IMR-90 (cell line): ENCODE measurements around the gene RNF40. TPM values are rescaled to one million over a fixed set of nuclear protein-coding genes. Genes with fewer than 3 reads are reported as not detected.
A peak's percentile ranks its signal among the peaks of the same experiment; 100 is the strongest.

Experiments
- ATAC-seq: fragments of 200-7000 bp; cut with Tn5 transposase; 2 replicates; pipeline ENCODE4 v1.9.1; 2020; ENCODE audit warnings: low read depth, mild to moderate bottlenecking, moderate library complexity
- BruUV-seq: library from RNA; stranded (reverse); fragments of 400-500 nt; replicated peaks from 2 replicates; lab custom pipeline; 2021; lab: Mats Ljungman, UMichigan
- CTCF ChIA-PET: fragments of 300-600 bp; formaldehyde crosslinking; extraction: SDS; loops from one replicate; lab custom pipeline; 2021; ENCODE audit warnings: antibody characterized with exemption; lab: Yijun Ruan, JAX
- POLR2A ChIA-PET: fragments of 300-600 bp; sonication (Branson Sonifier 250); formaldehyde crosslinking; loops from one replicate; lab custom pipeline; 2022; ENCODE audit warnings: antibody characterized with exemption; ENCODE audit not compliant: unreplicated experiment; lab: Charles Lee
- DNase-seq: peaks from one replicate; pipeline ENCODE4 v3.0.0; 2013
- H2AFZ ChIP-seq: replicated peaks from 2 replicates; pipeline ENCODE3; 2013; ENCODE audit warnings: low read length, mild to moderate bottlenecking; ENCODE audit not compliant: poor library complexity
- H2AK5ac ChIP-seq: 2 replicates; pipeline ENCODE4 v1.6.1; 2013; ENCODE audit warnings: low read depth, low read length, inconsistent platforms
- H2AK9ac ChIP-seq: replicated peaks from 2 replicates; pipeline ENCODE3; 2013; ENCODE audit warnings: mild to moderate bottlenecking, low read depth, low read length, moderate library complexity; ENCODE audit not compliant: poor library complexity
- H2BK120ac ChIP-seq: 2 replicates; pipeline ENCODE4 v1.6.1; 2013; ENCODE audit warnings: low read depth, low read length, inconsistent platforms
- H2BK15ac ChIP-seq: 3 replicates; pipeline ENCODE4 v1.6.1; 2013; ENCODE audit warnings: low read depth, low read length, inconsistent platforms
- H2BK20ac ChIP-seq: 2 replicates; pipeline ENCODE4 v1.6.1; 2013; ENCODE audit warnings: low read depth, mild to moderate bottlenecking, inconsistent platforms, low read length, moderate library complexity
- H2BK5ac ChIP-seq: 2 replicates; pipeline ENCODE4 v1.6.1; 2013; ENCODE audit warnings: mild to moderate bottlenecking, low read depth, low read length, inconsistent platforms; ENCODE audit not compliant: poor library complexity, severe bottlenecking
- H3K14ac ChIP-seq: replicated peaks from 2 replicates; pipeline ENCODE4 v1.6.1; 2013; ENCODE audit warnings: low read depth, low read length, inconsistent platforms
- H3K18ac ChIP-seq: 2 replicates; pipeline ENCODE4 v1.6.1; 2013; ENCODE audit warnings: low read depth, low read length, control low read depth
- H3K23ac ChIP-seq: 2 replicates; pipeline ENCODE4 v1.6.1; 2013; ENCODE audit warnings: low read depth, low read length, inconsistent platforms
- H3K27ac ChIP-seq: 2 replicates; pipeline ENCODE4 v1.5.1; 2013; ENCODE audit warnings: mild to moderate bottlenecking, control low read depth, low read length; ENCODE audit not compliant: insufficient read depth
- H3K27me3 ChIP-seq: 2 replicates; pipeline ENCODE4 v1.6.1; 2013; ENCODE audit warnings: low read length; ENCODE audit not compliant: control insufficient read depth, insufficient read depth
- H3K36me3 ChIP-seq: 2 replicates; pipeline ENCODE4 v1.6.1; 2013; ENCODE audit warnings: low read length, mixed read lengths; ENCODE audit not compliant: control insufficient read depth, insufficient read depth
- H3K4ac ChIP-seq: 2 replicates; pipeline ENCODE4 v1.6.1; 2013; ENCODE audit warnings: low read depth, low read length, inconsistent platforms
- H3K4me1 ChIP-seq: 2 replicates; pipeline ENCODE4 v1.6.1; 2013; ENCODE audit warnings: low read length, mixed read lengths; ENCODE audit not compliant: control insufficient read depth, insufficient read depth
- H3K4me2 ChIP-seq: 2 replicates; pipeline ENCODE4 v1.6.1; 2013; ENCODE audit warnings: low read depth, mild to moderate bottlenecking, control low read depth, low read length, moderate library complexity
- H3K4me3 ChIP-seq: 2 replicates; pipeline ENCODE4 v1.5.1; 2013; ENCODE audit warnings: low read depth, mild to moderate bottlenecking, control low read depth, low read length, moderate library complexity; ENCODE audit not compliant: insufficient read depth
- H3K56ac ChIP-seq: 2 replicates; pipeline ENCODE4 v1.6.1; 2013; ENCODE audit warnings: low read length, inconsistent platforms; ENCODE audit not compliant: insufficient read depth; ENCODE audit errors: extremely low read depth
- H3K79me1 ChIP-seq, 2 experiments: 2 replicates each; pipeline ENCODE4 v1.6.1; 2013; ENCODE audit warnings: low read length in 2 of 2, inconsistent platforms in 1 of 2, low read depth in 1 of 2
- H3K9ac ChIP-seq: 2 replicates; pipeline ENCODE4 v1.6.1; 2013; ENCODE audit warnings: low read depth, low read length, control low read depth
- H3K9me1 ChIP-seq: 2 replicates; pipeline ENCODE4 v1.6.1; 2013; ENCODE audit warnings: low read length, inconsistent platforms; ENCODE audit not compliant: insufficient read depth
- H3K9me3 ChIP-seq: 2 replicates; pipeline ENCODE4 v1.6.1; 2013; ENCODE audit warnings: low read length; ENCODE audit not compliant: control insufficient read depth, insufficient read depth
- H4K20me1 ChIP-seq: 2 replicates; pipeline ENCODE4 v1.6.1; 2013; ENCODE audit warnings: low read length, inconsistent platforms; ENCODE audit not compliant: insufficient read depth
- H4K5ac ChIP-seq: 2 replicates; pipeline ENCODE4 v1.6.1; 2013; ENCODE audit warnings: mild to moderate bottlenecking, low read depth, low read length, control low read depth
- H4K8ac ChIP-seq, 2 experiments: 2 replicates each; pipeline ENCODE4 v1.6.1; 2013; ENCODE audit warnings: low read depth in 2 of 2, low read length in 2 of 2, control low read depth in 1 of 2, inconsistent platforms in 1 of 2
- H4K91ac ChIP-seq: 2 replicates; pipeline ENCODE4 v1.6.1; 2013; ENCODE audit warnings: low read depth, low read length, inconsistent platforms; ENCODE audit not compliant: insufficient read depth
- BHLHE40 ChIP-seq: fragments of 150-350 bp; IDR thresholded peaks from 2 replicates; pipeline ENCODE4 v1.6.1; 2016; ENCODE audit warnings: mild to moderate bottlenecking, low read depth, low read length
- CHD1 ChIP-seq: IDR thresholded peaks from 2 replicates; pipeline ENCODE4 v1.6.1; 2012; ENCODE audit warnings: low read depth, low read length, improper control_type of control experiment
- CTCF ChIP-seq: conservative IDR thresholded peaks from 2 replicates; pipeline ENCODE4 v1.5.1; 2012; ENCODE audit warnings: mild to moderate bottlenecking, low read depth, low read length, improper control_type of control experiment
- FOS ChIP-seq: fragments of 150-350 bp; IDR thresholded peaks from 2 replicates; pipeline ENCODE4 v1.6.1; 2016; ENCODE audit warnings: low read depth, low read length
- MAFK ChIP-seq: IDR thresholded peaks from 2 replicates; pipeline ENCODE4 v1.6.1; 2012; ENCODE audit warnings: low read depth, low read length, improper control_type of control experiment
- MAZ ChIP-seq: IDR thresholded peaks from 2 replicates; pipeline ENCODE4 v1.6.1; 2012; ENCODE audit warnings: low read depth, mild to moderate bottlenecking, low read length, improper control_type of control experiment, moderate library complexity, borderline replicate concordance
- MXI1 ChIP-seq: IDR thresholded peaks from 2 replicates; pipeline ENCODE4 v1.6.1; 2012; ENCODE audit warnings: low read depth, mild to moderate bottlenecking, low read length, moderate library complexity, borderline replicate concordance
- NFE2L2 ChIP-seq: fragments of 150-350 bp; IDR thresholded peaks from 2 replicates; pipeline ENCODE4 v1.6.1; 2016; ENCODE audit warnings: low read depth, mild to moderate bottlenecking, low read length
- POLR2A ChIP-seq: IDR thresholded peaks from 2 replicates; pipeline ENCODE4 v1.6.1; 2012; ENCODE audit warnings: mild to moderate bottlenecking, low read depth, low read length
- RAD21 ChIP-seq: IDR thresholded peaks from 2 replicates; pipeline ENCODE4 v1.6.1; 2012; ENCODE audit warnings: low read length, improper control_type of control experiment
- RCOR1 ChIP-seq: IDR thresholded peaks from 2 replicates; pipeline ENCODE4 v1.6.1; 2012; ENCODE audit warnings: mild to moderate bottlenecking, low read length, improper control_type of control experiment; ENCODE audit not compliant: insufficient replicate concordance
- RFX5 ChIP-seq: IDR thresholded peaks from 2 replicates; pipeline ENCODE4 v1.8.0; 2012; ENCODE audit warnings: low read depth, mild to moderate bottlenecking, low read length, moderate library complexity
- SMC3 ChIP-seq: fragments of 150-350 bp; IDR thresholded peaks from 2 replicates; pipeline ENCODE4 v1.6.1; 2016; ENCODE audit warnings: low read depth, mild to moderate bottlenecking, antibody characterized with exemption, low read length, moderate library complexity
- USF2 ChIP-seq: fragments of 150-350 bp; IDR thresholded peaks from 2 replicates; pipeline ENCODE4 v1.6.1; 2017; ENCODE audit warnings: mild to moderate bottlenecking, antibody characterized with exemption, low read length, low read depth
- WGBS, 2 experiments: methylation state at CpG; one replicate each; pipeline versions ENCODE4 v1.1.5 to v1.1.7; 2013; ENCODE audit warnings: missing lambda C conversion rate in 2 of 2; ENCODE audit not compliant: insufficient read length in 1 of 2; ENCODE audit errors: extremely low coverage in 2 of 2; 5-methylcytosine and 5-hydroxymethylcytosine counted together
- dilution Hi-C: fragments of 300-500 bp; cut with HindIII; formaldehyde crosslinking; loops from one replicate; pipeline ENCODE4 v1.14.3; 2018; ENCODE audit warnings: low sequenced_read_pairs; ENCODE audit not compliant: unreplicated experiment
- in situ Hi-C: fragments of 300-500 bp; cut with MboI; formaldehyde crosslinking; loops from 3 replicates; pipeline ENCODE4 v1.14.3; 2019; ENCODE audit warnings: low sequenced_read_pairs, inconsistent platforms, mixed read lengths
- intact Hi-C: fragments of 100-400 bp; cut with micrococcal nuclease; formaldehyde crosslinking; loops from 2 replicates; pipeline ENCODE4 v1.10.0; 2022
- polyA plus RNA-seq, 3 experiments: library from polyadenylated mRNA; depleted of rRNA; stranded (reverse); fragments of >200 nt; gene quantifications; 2 replicates each; pipeline ENCODE4 v1.2.3, GENCODE V29; 2012; ENCODE audit warnings: low replicate concordance in 1 of 3
- total RNA-seq: library from RNA; depleted of rRNA; stranded (reverse); fragments of >200 nt; gene quantifications from 2 replicates; pipeline ENCODE4 v1.2.3, GENCODE V29; 2012
- TF ChIP-seq, protein P1 (sequence below): fragments of 150-350 bp; IDR thresholded peaks from 2 replicates; pipeline ENCODE4 v1.6.1; 2016; ENCODE audit warnings: low read depth, mild to moderate bottlenecking, low read length, moderate library complexity, borderline replicate concordance

The RNF40 gene
- total and polyA plus RNA-seq, 2 of the 4 experiments (the other 2 are of a cell fraction): 46.7 to 72.4 TPM

- no peak overlapping the region for H2BK20ac ChIP-seq
- H4K8ac ChIP-seq: no peak overlapping the region
- no peak overlapping the region for H3K9ac ChIP-seq
- H2AK5ac ChIP-seq: no peak overlapping the region
- no peak overlapping the region for H3K18ac ChIP-seq
- no peak overlapping the region for H4K5ac ChIP-seq
- no peak overlapping the region for H2BK120ac ChIP-seq
- no peaks in the 10 kb centered on the region for H3K9me1 ChIP-seq
- H3K4me3 ChIP-seq: no peak overlapping the region
- ChIA-PET POLR2A (no interaction called here), CTCF (no interaction called here)
- no peak overlapping the region for H2AFZ ChIP-seq
- H3K27me3 ChIP-seq: no peaks in the 10 kb centered on the region
- H3K23ac ChIP-seq: no peak overlapping the region
- no peak for DNase-seq
- H4K91ac ChIP-seq: no peak overlapping the region
- WGBS, 2 experiments: 94% methylated on average over 6 of the region's 18 CpGs; no CpG with 5 or more reads in 1 of the 2 experiments
- in situ Hi-C loops (no loop called here), dilution Hi-C loops (no loop called here), intact Hi-C loops (no loop called here)
- no peaks in the 10 kb centered on the region for H3K9me3 ChIP-seq
- peak overlapping the region; percentile 15 for H2AK9ac ChIP-seq
- peaks cover 79% of the 10 kb centered on the region for H3K36me3 ChIP-seq
- no peak overlapping the region for H3K4me2 ChIP-seq
- BruUV-seq: no TSS peak
- H3K27ac ChIP-seq: no peak overlapping the region
- no peak overlapping the region for H3K4ac ChIP-seq
- H3K14ac ChIP-seq: no peak overlapping the region
- TF ChIP-seq NFE2L2 (no peak), USF2 (no peak), CHD1 (no peak), SMC3 (no peak), RCOR1 (no peak), BHLHE40 (no peak), MAFK (no peak), CTCF (no peak), MAZ (no peak), FOS (no peak), MXI1 (no peak), RAD21 (no peak), RFX5 (no peak), POLR2A (no peak)
- TF ChIP-seq, protein P1, sequence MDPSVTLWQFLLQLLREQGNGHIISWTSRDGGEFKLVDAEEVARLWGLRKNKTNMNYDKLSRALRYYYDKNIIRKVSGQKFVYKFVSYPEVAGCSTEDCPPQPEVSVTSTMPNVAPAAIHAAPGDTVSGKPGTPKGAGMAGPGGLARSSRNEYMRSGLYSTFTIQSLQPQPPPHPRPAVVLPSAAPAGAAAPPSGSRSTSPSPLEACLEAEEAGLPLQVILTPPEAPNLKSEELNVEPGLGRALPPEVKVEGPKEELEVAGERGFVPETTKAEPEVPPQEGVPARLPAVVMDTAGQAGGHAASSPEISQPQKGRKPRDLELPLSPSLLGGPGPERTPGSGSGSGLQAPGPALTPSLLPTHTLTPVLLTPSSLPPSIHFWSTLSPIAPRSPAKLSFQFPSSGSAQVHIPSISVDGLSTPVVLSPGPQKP: no peak
- H4K20me1 ChIP-seq: peaks cover 13% of the 10 kb centered on the region
- H2BK5ac ChIP-seq: no peak overlapping the region
- ATAC-seq: no peak
- H3K56ac ChIP-seq: no peak overlapping the region
- H3K4me1 ChIP-seq: peaks cover 5% of the 10 kb centered on the region
- peaks cover 17 to 68% of the 10 kb centered on the region in 2 experiments for H3K79me1 ChIP-seq
- no peak overlapping the region for H2BK15ac ChIP-seq
Measured at GRCh38 chr16:30767767-30768465, 5.8 kb downstream of the RNF40 start.
